DMS153 treated with DMSO at 0.1 percent for 48 hours (cell line): Measurements from ENCODE around the gene RASAL2.

Experiments used
- DNase-seq: peaks from one replicate; lab custom pipeline; 2025; ENCODE audit not compliant: unreplicated experiment; lab: John Stamatoyannopoulos, UW

Gene RASAL2

GRCh38 chr1:178530037-178530402 lies 436.1 kb downstream of the RASAL2 start:
- DNase-seq, result no peak

- DNase-seq, result no peak
Observed at GRCh38 chr1:178530502-178530901, 436.6 kb downstream of the RASAL2 start.

GRCh38 chr1:178531887-178532286 lies 438.0 kb downstream of the RASAL2 start:
- DNase-seq, result no peak

DNA sequence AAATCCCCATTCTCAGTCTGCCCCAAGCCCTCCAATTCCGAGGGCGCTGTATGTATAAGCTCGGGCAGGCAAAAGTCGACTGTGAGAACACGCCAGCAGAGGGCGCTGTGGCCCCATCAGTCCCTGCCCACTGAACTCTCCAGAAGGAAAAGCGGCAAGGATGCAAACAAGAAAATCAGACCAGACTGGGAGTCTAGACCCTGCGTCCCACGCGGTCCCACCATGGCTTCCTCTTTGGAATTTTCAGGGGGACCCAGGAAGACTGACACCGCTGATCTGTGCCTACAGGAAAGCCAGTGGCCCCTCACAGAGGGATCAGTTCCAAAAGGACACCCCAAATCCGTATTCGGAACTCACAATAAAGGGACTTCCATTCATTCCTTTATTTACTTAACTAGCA lies 438.5 kb downstream of the RASAL2 start:
- peak; percentile 84 for DNase-seq

DNA sequence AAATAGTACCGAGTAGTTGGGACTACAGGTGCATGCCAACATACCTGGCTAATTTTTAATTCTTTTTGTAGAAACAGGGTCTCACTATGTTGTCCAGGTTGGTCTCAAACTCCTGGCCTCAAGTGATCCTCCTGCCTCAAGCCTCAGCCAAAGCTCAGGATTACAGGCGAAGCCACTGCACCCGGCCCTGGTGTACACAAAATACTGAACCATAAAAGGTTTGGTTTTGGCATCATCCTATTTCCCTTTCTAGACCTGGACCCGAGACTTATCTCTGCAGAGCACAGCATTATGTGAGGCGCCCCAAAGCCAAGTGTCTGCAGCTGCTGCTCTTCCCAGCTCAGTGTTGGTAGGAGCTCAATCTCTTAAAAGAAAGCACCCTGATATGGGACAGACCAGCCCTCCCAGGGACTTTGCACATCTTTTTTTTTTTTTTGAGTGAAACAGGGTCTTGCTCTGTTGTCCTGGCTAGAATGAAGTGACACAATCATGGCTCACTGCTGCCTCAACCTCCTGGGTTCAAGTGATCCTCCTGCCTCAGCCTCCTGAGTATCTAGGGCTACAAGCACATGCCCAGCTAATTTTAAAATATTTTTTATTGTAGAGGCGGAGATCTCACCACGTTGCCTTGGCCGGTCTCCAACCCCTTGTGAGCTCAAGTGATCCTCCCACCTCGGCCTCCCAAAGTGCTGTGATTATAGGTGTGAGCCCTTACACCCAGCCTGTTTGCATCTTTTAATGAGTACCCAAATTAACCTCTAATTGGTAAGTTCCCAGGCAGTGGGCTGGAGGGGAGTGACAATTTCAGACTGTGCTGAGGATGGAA lies 439.4 kb downstream of the RASAL2 start:
- no peak for DNase-seq
